Activated CD8-positive, alpha-beta memory T cell treated with anti-CD3 and anti-CD28 coated beads for 36 hours (primary cell): ENCODE data around the gene FGF12. TPM values are rescaled to one million over a fixed set of nuclear protein-coding genes. Genes with fewer than 3 reads are reported as not detected.

Source experiments
- CTCF ChIA-PET: fragments of 350-600 bp; sonication (Branson Sonifier 250); formaldehyde crosslinking; loops from one replicate; lab custom pipeline; 2021; ENCODE audit warnings: antibody characterized with exemption; lab: Charles Lee
- POLR2A ChIA-PET: fragments of 350-600 bp; sonication (Branson Sonifier 250); formaldehyde crosslinking; loops from one replicate; lab custom pipeline; 2021; ENCODE audit warnings: antibody characterized with exemption; lab: Charles Lee
- total RNA-seq, 2 experiments: library from RNA; stranded (reverse); gene quantifications; one replicate each; pipeline ENCODE4 v1.2.3, GENCODE V29; 2021

The FGF12 gene
- total RNA-seq, 2 experiments from 2014 or later, result not detected

- ChIA-PET CTCF (no interaction called here), POLR2A (no interaction called here)
These were observed 546.2 kb downstream of the FGF12 start for GRCh38 chr3:192181151-192181550.

- ChIA-PET POLR2A (no interaction called here), CTCF (no interaction called here)
These were observed 550.0 kb downstream of the FGF12 start for GRCh38 chr3:192177383-192177782.

GRCh38 chr3:192174283-192174682 lies 553.1 kb downstream of the FGF12 start:
- CTCF ChIA-PET, result no interaction called here
- POLR2A ChIA-PET, result no interaction called here

GRCh38 chr3:192171213-192171612 lies 556.1 kb downstream of the FGF12 start:
- POLR2A ChIA-PET, result no interaction called here
- CTCF ChIA-PET, result no interaction called here

GRCh38 chr3:192170659-192171058 lies 556.7 kb downstream of the FGF12 start:
- CTCF ChIA-PET, result no interaction called here

GRCh38 chr3:192170031-192170430 lies 557.3 kb downstream of the FGF12 start:
- ChIA-PET CTCF (no interaction called here), POLR2A (no interaction called here)

More at GRCh38 chr3:192170659-192171058, 556.7 kb downstream of the FGF12 start:
- POLR2A ChIA-PET, result no interaction called here

GRCh38 chr3:192169332-192169915 lies 557.9 kb downstream of the FGF12 start:
- ChIA-PET POLR2A (no interaction called here), CTCF (no interaction called here)

GRCh38 chr3:192168202-192168601 lies 559.1 kb downstream of the FGF12 start:
- CTCF ChIA-PET, result no interaction called here
- POLR2A ChIA-PET, result no interaction called here

GRCh38 chr3:192165552-192165951 lies 561.8 kb downstream of the FGF12 start:
- POLR2A ChIA-PET, result no interaction called here
- CTCF ChIA-PET, result no interaction called here

- ChIA-PET POLR2A (no interaction called here), CTCF (no interaction called here)
These were observed 565.7 kb downstream of the FGF12 start for GRCh38 chr3:192161661-192162060.

GRCh38 chr3:192156382-192156781 lies 571.0 kb downstream of the FGF12 start:
- CTCF ChIA-PET, result no interaction called here
- POLR2A ChIA-PET, result no interaction called here

- ChIA-PET POLR2A (no interaction called here), CTCF (no interaction called here)
These were observed 572.1 kb downstream of the FGF12 start for GRCh38 chr3:192155194-192155593.

- CTCF ChIA-PET, result no interaction called here
- POLR2A ChIA-PET, result no interaction called here
These were observed 594.1 kb downstream of the FGF12 start for GRCh38 chr3:192133271-192133670.

GRCh38 chr3:192130534-192131132 lies 596.7 kb downstream of the FGF12 start:
- ChIA-PET POLR2A (no interaction called here), CTCF (no interaction called here)

- POLR2A ChIA-PET, result no interaction called here
- CTCF ChIA-PET, result no interaction called here
These were observed 597.8 kb downstream of the FGF12 start for GRCh38 chr3:192129586-192129985.

GRCh38 chr3:192128922-192129321 lies 598.4 kb downstream of the FGF12 start:
- CTCF ChIA-PET, result no interaction called here

GRCh38 chr3:192128060-192128459 lies 599.3 kb downstream of the FGF12 start:
- CTCF ChIA-PET, result no interaction called here
- POLR2A ChIA-PET, result no interaction called here

More at GRCh38 chr3:192128922-192129321, 598.4 kb downstream of the FGF12 start:
- POLR2A ChIA-PET, result no interaction called here

GRCh38 chr3:192122832-192123594 lies 604.3 kb downstream of the FGF12 start:
- ChIA-PET CTCF (no interaction called here), POLR2A (no interaction called here)

GRCh38 chr3:192121923-192122322 lies 605.4 kb downstream of the FGF12 start:
- POLR2A ChIA-PET, result no interaction called here
- CTCF ChIA-PET, result no interaction called here

GRCh38 chr3:192108820-192109219 lies 618.5 kb downstream of the FGF12 start:
- ChIA-PET CTCF (no interaction called here), POLR2A (no interaction called here)

- POLR2A ChIA-PET, result no interaction called here
- CTCF ChIA-PET, result no interaction called here
These were observed 620.8 kb downstream of the FGF12 start for GRCh38 chr3:192106543-192106942.
